GM19452 (cell line): ENCODE data around the gene GPATCH4.
"Not testable (repeated sequence)": the region's sequence is repeated elsewhere in the genome, so short reads cannot be mapped to it uniquely, and the experiment has no call there.

Source experiments
- ATAC-seq: cut with Tn5 transposase; IDR thresholded peaks from one replicate; pipeline ENCODE4 v1.9.1; 2021; ENCODE audit not compliant: unreplicated experiment

GPATCH4 gene

GRCh38 chr1:156627313-156627880 is 26.1 kb upstream of the GPATCH4 start:
- ATAC-seq: no peak

- no peak for ATAC-seq
These were observed 24.8 kb upstream of the GPATCH4 start for GRCh38 chr1:156626079-156626438.

DNA sequence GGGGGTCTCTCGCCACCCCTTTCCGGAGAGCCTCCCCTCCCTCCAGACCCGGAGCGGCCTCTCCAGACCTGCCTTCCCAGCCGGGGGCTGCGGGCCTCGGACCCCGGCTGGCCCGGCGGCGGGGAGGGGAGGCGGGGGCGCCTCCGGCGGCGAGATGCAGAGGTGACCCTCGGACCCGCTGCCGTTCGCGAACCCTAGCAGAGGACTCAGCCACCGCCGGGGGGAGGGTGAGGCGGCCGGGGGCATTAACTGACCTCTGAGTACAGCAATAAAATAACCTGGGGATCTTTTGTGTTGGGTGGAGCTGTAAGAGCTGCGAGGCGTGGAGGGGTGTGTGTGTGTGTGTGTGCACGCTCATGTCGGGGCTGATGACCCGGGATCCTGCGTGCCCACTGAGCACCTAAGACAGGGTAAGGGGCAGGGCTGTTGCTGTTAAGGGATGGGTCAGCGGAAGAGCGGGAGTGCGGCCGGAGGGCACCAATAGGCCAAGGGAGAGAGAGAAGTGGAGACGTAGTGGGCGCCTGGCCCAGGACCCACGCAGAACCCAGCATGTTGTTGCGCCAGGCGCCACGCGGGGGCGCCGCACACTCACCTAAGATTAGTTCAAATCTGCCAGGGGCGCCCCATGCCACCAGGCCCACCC is 24.3 kb upstream of the GPATCH4 start:
- ATAC-seq: no peak

DNA sequence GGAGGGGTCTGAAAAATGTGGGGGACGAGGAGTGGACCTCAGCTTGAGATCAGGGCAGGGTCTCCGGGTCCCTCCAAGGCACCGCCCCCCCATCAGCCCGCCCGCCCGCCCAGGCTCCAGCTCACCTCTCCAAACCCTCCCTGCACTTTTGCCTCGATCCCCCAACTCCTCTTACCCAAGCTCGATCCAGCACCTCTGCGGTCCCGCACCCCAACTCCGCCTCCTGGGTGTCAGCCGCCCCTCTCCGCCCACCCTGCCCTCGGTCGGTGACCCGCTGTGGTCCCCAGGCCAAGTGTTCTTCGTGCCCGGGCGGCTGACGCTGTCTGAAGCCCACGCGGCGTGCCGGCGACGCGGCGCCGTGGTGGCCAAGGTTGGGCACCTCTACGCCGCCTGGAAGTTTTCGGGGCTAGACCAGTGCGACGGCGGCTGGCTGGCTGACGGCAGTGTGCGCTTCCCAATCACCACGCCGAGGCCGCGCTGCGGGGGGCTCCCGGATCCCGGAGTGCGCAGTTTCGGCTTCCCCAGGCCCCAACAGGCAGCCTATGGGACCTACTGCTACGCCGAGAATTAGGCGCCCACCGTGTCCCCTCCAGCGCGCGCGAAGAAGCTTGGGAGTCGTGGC is 23.6 kb upstream of the GPATCH4 start:
- no peak for ATAC-seq

DNA sequence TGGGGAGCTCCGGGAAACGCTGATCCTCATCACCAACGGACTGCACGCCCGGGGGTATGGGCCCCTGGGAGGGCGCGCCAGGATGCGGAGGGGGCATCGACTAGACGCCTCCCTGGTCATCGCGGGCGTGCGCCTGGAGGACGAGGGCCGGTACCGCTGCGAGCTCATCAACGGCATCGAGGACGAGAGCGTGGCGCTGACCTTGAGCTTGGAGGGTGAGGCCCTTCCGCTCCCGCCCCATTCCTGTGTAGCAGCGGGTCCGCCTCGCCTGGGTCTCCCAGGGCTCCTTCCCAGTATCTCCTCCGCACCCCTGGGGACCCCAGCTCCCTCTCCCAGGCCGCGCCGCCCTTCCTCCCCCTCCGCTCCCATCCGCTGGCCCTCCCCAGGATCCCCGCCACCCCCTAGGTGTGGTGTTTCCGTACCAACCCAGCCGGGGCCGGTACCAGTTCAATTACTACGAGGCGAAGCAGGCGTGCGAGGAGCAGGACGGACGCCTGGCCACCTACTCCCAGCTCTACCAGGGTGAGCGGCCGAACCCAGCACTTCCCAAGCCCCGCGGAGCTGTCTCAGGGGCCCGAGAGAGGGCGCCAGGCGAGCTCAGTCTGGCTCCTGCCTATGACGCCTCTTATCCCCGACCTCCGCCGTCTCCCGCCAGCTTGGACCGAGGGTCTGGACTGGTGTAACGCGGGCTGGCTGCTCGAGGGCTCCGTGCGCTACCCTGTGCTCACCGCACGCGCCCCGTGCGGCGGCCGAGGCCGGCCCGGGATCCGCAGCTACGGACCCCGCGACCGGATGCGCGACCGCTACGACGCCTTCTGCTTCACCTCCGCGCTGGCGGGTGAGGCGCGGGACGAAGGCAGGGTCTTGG is 22.9 kb upstream of the GPATCH4 start:
- no peak for ATAC-seq

GRCh38 chr1:156622581-156623297 is 21.5 kb upstream of the GPATCH4 start:
- no peak for ATAC-seq

DNA sequence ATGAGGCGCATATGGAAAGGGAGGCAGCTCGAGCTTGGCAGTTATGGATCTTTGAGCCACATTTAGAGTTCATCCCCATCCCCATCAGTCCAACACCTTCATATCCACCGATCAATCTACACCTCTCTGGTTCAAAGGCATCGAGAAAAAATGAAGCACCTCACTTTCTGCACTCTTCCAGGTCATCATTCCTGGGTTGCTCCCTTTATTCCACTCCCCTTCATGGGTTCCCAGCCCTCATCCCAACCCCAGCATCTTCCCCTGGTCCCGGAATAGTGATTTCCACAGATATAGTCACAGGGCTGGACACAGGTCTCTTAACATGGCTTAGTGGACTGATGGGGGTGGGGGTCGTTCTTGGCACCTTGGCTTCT is 18.3 kb upstream of the GPATCH4 start:
- ATAC-seq: no peak

- no peak for ATAC-seq
These were observed 17.7 kb upstream of the GPATCH4 start, which contains the start of gene HAPLN2 for GRCh38 chr1:156618853-156619581. Gene HAPLN2, plus strand, starts transcription at chr1:156619415. Its CDS starts 4,076 bp downstream, at chr1:156623491.

DNA sequence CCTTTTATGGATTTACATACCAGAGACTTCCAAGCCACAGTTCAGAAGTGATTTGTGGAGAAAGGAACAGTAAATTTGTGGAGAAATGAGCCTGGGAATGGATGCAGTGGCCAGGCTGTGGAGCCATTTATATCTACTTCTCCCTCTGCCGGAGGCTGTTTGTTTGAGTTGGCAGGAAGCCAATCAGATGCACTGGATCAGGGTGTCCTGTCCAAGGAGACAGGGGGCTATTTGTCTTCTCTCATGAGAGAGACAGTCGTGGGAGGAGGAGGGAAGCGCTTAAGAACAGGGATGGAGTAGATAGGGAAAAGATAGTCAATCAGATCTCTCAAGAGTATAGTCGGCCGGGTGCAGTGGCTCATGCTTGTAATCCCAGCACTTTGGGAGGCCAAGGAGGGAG is 15.2 kb upstream of the GPATCH4 start:
- no peak for ATAC-seq

- no peak for ATAC-seq
These were observed 14.7 kb upstream of the GPATCH4 start for GRCh38 chr1:156615946-156616345.

- ATAC-seq: no peak
These were observed 11.4 kb upstream of the GPATCH4 start for GRCh38 chr1:156612666-156613065.

GRCh38 chr1:156610072-156610471 is 8.8 kb upstream of the GPATCH4 start:
- not testable (repeated sequence) for ATAC-seq

DNA sequence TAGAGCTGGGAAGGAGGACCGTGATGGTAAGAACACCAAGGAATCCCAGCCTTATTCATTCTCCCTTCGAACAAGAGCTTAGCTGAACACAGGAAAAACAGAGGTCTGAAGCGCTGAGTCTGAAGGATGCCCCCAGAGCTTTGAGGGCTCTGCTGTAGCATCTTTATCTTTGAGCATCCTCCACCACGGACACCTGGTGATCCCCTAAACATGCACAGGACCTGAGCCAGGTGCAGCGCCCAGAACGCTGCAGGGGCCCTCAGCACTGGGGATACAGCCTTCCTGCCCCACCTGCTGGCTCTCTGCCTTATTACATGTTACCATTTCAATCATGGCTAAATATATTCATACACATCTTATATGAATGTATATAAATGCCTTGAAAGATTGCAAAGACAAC is 7.7 kb upstream of the GPATCH4 start:
- ATAC-seq: no peak

- peak; percentile 51 for ATAC-seq
These were observed 6.9 kb upstream of the GPATCH4 start for GRCh38 chr1:156608036-156608674.

- not testable (repeated sequence) for ATAC-seq
These were observed 6.1 kb upstream of the GPATCH4 start for GRCh38 chr1:156607344-156607743.

GRCh38 chr1:156602557-156602993 is 1.3 kb upstream of the GPATCH4 start:
- no peak for ATAC-seq

DNA sequence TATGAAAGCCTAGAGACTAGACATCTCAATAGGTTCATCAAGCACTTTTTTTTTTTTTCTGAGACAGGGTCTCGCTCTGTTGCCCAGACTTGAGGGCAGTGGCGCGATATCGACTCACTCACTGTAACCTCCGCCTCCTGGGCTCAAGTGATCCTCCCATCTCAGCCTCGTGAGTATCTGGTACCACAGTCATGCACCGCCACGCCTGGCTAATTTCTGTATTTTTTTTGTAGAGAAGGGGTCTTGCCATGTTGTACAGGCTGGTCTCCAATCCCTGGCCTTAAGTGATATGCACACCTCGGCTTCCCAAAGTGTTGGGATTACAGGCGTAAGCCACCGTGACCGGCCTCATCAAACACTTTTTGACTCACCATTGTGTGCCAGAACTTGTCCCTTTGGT is 613 bp upstream of the GPATCH4 start:
- no peak for ATAC-seq

- no peak for ATAC-seq
These were observed 552 bp downstream of the GPATCH4 start for GRCh38 chr1:156600733-156601121.

- no peak for ATAC-seq
These were observed 1.5 kb downstream of the GPATCH4 start for GRCh38 chr1:156599811-156600210.
